K562 (cell line): ENCODE measurements around the gene MDH2. TPM values are rescaled to one million over a fixed set of nuclear protein-coding genes. Genes with fewer than 3 reads are reported as not detected.

Experiments
- ATAC-seq: fragments of 200-7000 bp; cut with Tn5 transposase; 3 replicates; pipeline ENCODE4 v1.9.1; 2020; ENCODE audit warnings: moderate library complexity
- BruUV-seq: library from RNA; stranded (reverse); fragments of 400-500 nt; replicated peaks from 2 replicates; lab custom pipeline; 2021; lab: Mats Ljungman, UMichigan
- CTCF ChIA-PET: fragments of 300-600 bp; formaldehyde crosslinking; extraction: SDS; loops from one replicate; lab custom pipeline; 2021; ENCODE audit warnings: low intra/inter-chr PET ratio; lab: Yijun Ruan, JAX
- POLR2A ChIA-PET: fragments of 300-600, 350-650 bp; sonication (Branson Sonifier 250); formaldehyde crosslinking; extraction: SDS; loops from one replicate; lab custom pipeline; 2021; ENCODE audit warnings: antibody characterized with exemption, inconsistent platforms; lab: Yijun Ruan, JAX
- DNase-seq, 4 experiments: peaks; one replicate each; pipeline versions ENCODE4 v3.0.0 to v3.0.0-alpha.2; 2011 to 2018; ENCODE audit warnings: low spot score in 3 of 4, mixed read lengths in 3 of 4; ENCODE audit errors: extremely low read depth in 1 of 4
- FAIRE-seq: peaks from 2 replicates; lab custom pipeline; 2011; peaks lifted over from hg19 to GRCh38; lab: Jason Lieb, UNC
- H2AFZ ChIP-seq: 2 replicates; pipeline ENCODE4 v1.6.0; 2011; ENCODE audit warnings: low read depth, low read length, control low read depth, inconsistent platforms
- H3K27ac ChIP-seq: fragments of 200-600 bp; 3 replicates; pipeline ENCODE4 v1.8.0; 2011; ENCODE audit warnings: low read depth, mild to moderate bottlenecking, control low read depth, inconsistent platforms, low read length, moderate library complexity, mixed read lengths; ENCODE audit errors: extremely low read depth
- H3K27me3 ChIP-seq, 2 experiments: fragments of 300-600 bp in 1 of 2; 2 replicates in 1 of 2; 3 replicates in 1 of 2; pipeline versions ENCODE4 v1.6.0 to v1.8.0; 2011; ENCODE audit warnings: inconsistent platforms in 2 of 2, low read length in 2 of 2, mild to moderate bottlenecking in 1 of 2, mixed read lengths in 1 of 2, moderate library complexity in 1 of 2; ENCODE audit not compliant: control insufficient read depth in 2 of 2, insufficient read depth in 2 of 2
- H3K36me3 ChIP-seq: fragments of 300-600 bp; 3 replicates; pipeline ENCODE4 v1.8.0; 2011; ENCODE audit warnings: mild to moderate bottlenecking, low read length, inconsistent platforms; ENCODE audit not compliant: control insufficient read depth, insufficient read depth
- H3K4me1 ChIP-seq, 2 experiments: fragments of 200-600 bp in 1 of 2; replicated peaks in 1 of 2; 2 replicates in 1 of 2; 3 replicates in 1 of 2; pipeline versions ENCODE4 v1.5.1 to v1.8.0; 2011; ENCODE audit warnings: inconsistent platforms in 2 of 2, low read length in 2 of 2, mild to moderate bottlenecking in 1 of 2, mixed read lengths in 1 of 2, moderate library complexity in 1 of 2; ENCODE audit not compliant: control insufficient read depth in 2 of 2, insufficient read depth in 2 of 2
- H3K4me2 ChIP-seq: 2 replicates; pipeline ENCODE4 v1.6.1; 2011; ENCODE audit warnings: low read length, control low read depth, inconsistent platforms, mixed read lengths; ENCODE audit not compliant: insufficient read depth
- H3K4me3 ChIP-seq: fragments of 200-600 bp; sonication (generic), shearing (Covaris generic); 2 replicates; pipeline ENCODE4 v1.5.1; 2016; ENCODE audit warnings: control low read depth, inconsistent platforms
- H3K79me2 ChIP-seq: fragments of 200-600 bp; 3 replicates; pipeline ENCODE4 v1.8.0; 2011; ENCODE audit warnings: low read length, inconsistent platforms; ENCODE audit not compliant: control insufficient read depth, insufficient read depth
- H3K9ac ChIP-seq, 2 experiments: 2 replicates each; pipeline versions ENCODE4 v1.6.0 to v1.6.1; 2011; ENCODE audit warnings: low read depth in 2 of 2, low read length in 2 of 2, control low read depth in 1 of 2, inconsistent platforms in 1 of 2, mild to moderate bottlenecking in 1 of 2, mixed read lengths in 1 of 2; ENCODE audit not compliant: insufficient read depth in 1 of 2
- H3K9me1 ChIP-seq: one replicate; pipeline ENCODE4 v1.6.0; 2011; ENCODE audit warnings: inconsistent platforms, mild to moderate bottlenecking, low read length, moderate library complexity; ENCODE audit not compliant: control insufficient read depth, insufficient read depth
- H3K9me3 ChIP-seq: replicated peaks from 2 replicates; pipeline ENCODE4 v1.5.1; 2011; ENCODE audit warnings: low read depth, low read length, inconsistent platforms; ENCODE audit not compliant: control insufficient read depth, insufficient read depth
- H4K20me1 ChIP-seq: replicated peaks from 2 replicates; pipeline ENCODE4 v1.6.1; 2011; ENCODE audit warnings: low read length, inconsistent platforms, mixed read lengths; ENCODE audit not compliant: control insufficient read depth, insufficient read depth
- AFF1 ChIP-seq, 2 experiments: fragments of 450-650 bp; IDR thresholded peaks; 2 replicates each; pipeline ENCODE4 v1.6.1; 2018; ENCODE audit warnings: mild to moderate bottlenecking in 2 of 2, low read depth in 1 of 2; ENCODE audit not compliant: partially characterized antibody in 2 of 2
- BHLHE40 ChIP-seq: IDR thresholded peaks from 2 replicates; pipeline ENCODE4 v1.6.1; 2011; ENCODE audit warnings: low read length, improper control_type of control experiment
- CCAR2 ChIP-seq: fragments of 200-400 bp; formaldehyde crosslinking; IDR thresholded peaks from 2 replicates; pipeline ENCODE4 v1.6.1; 2017; ENCODE audit warnings: mild to moderate bottlenecking, low read depth, low read length
- DNMT1 ChIP-seq: fragments of 450-650 bp; IDR thresholded peaks from 2 replicates; pipeline ENCODE4 v1.6.1; 2016; ENCODE audit warnings: antibody characterized with exemption, mild to moderate bottlenecking
- E2F3 ChIP-seq: fragments of 250-450 bp; sonication (Bioruptor Pico); IDR thresholded peaks from 2 replicates; pipeline ENCODE4 v1.4.0; 2020; ENCODE audit warnings: mild to moderate bottlenecking
- FOS ChIP-seq: IDR thresholded peaks from 3 replicates; pipeline ENCODE4 v1.6.1; 2011; ENCODE audit not compliant: insufficient read length; ENCODE audit errors: extremely low read depth
- FOXA3 ChIP-seq, 2 experiments: fragments of 450-650 bp in 1 of 2; sonication (generic) in 1 of 2; formaldehyde crosslinking; IDR thresholded peaks in 1 of 2; conservative IDR thresholded peaks in 1 of 2; 2 replicates each; pipeline versions ENCODE4 v1.4.0 to v1.8.0; 2020 to 2022; ENCODE audit warnings: mild to moderate bottlenecking in 2 of 2, missing genetic modification reagents in 1 of 2
- JUND ChIP-seq, 2 experiments: IDR thresholded peaks; 2 replicates in 1 of 2; 3 replicates in 1 of 2; pipeline ENCODE4 v1.6.1; 2011; ENCODE audit warnings: borderline replicate concordance in 2 of 2, low read depth in 2 of 2, low read length in 2 of 2, improper control_type of control experiment in 1 of 2, missing biosample characterization in 1 of 2, missing genetic modification characterization in 1 of 2, missing genetic modification reagents in 1 of 2
- NONO ChIP-seq, 2 experiments: fragments of 200-400 bp in 1 of 2; fragments of 450-650 bp in 1 of 2; formaldehyde crosslinking in 1 of 2; IDR thresholded peaks; 2 replicates each; pipeline ENCODE4 v1.6.1; 2017; ENCODE audit warnings: low read depth in 2 of 2, mild to moderate bottlenecking in 2 of 2, moderate library complexity in 2 of 2, low read length in 1 of 2
- TRIM24 ChIP-seq, 2 experiments: fragments of 450-650 bp; IDR thresholded peaks; 2 replicates each; pipeline ENCODE4 v1.6.1; 2016
- ZC3H4 ChIP-seq: sonication (generic); formaldehyde crosslinking; IDR thresholded peaks from 2 replicates; pipeline ENCODE4 v1.9.0; 2021; ENCODE audit warnings: missing genetic modification reagents, borderline replicate concordance
- ZFPM2 ChIP-seq: fragments of 250-450 bp; sonication (Bioruptor Pico); IDR thresholded peaks from 2 replicates; pipeline ENCODE4 v1.5.1; 2022; ENCODE audit warnings: mild to moderate bottlenecking
- ZNF23 ChIP-seq: fragments of 250-450 bp; sonication (Bioruptor Pico); IDR thresholded peaks from 2 replicates; pipeline ENCODE4 v1.4.0; 2020; ENCODE audit warnings: mild to moderate bottlenecking
- ZNF609 ChIP-seq: sonication (generic); formaldehyde crosslinking; IDR thresholded peaks from 2 replicates; pipeline ENCODE4 v1.8.1; 2023; ENCODE audit warnings: missing genetic modification reagents, mild to moderate bottlenecking, borderline replicate concordance
- WGBS: fragments of 100-300 bp; shearing (Covaris generic); methylation state at CpG from one replicate; pipeline ENCODE4 v1.1.6; 2016; ENCODE audit warnings: low coverage, mixed read lengths; ENCODE audit not compliant: insufficient coverage; ENCODE audit errors: missing lambda C conversion rate; 5-methylcytosine and 5-hydroxymethylcytosine counted together
- in situ Hi-C: fragments of 300-500 bp; cut with MboI; formaldehyde crosslinking; loops from 4 replicates; pipeline ENCODE4 v1.15.0; 2018; ENCODE audit warnings: inconsistent platforms, mixed read lengths
- intact Hi-C: fragments of 100-400 bp; cut with micrococcal nuclease; formaldehyde crosslinking; loops from 2 replicates; pipeline ENCODE4 v1.14.2; 2022
- polyA plus RNA-seq, 8 experiments: library from polyadenylated mRNA; depleted of rRNA in 4 of 8; stranded (reverse) in 5 of 8; unstranded in 3 of 8; fragments of >200 nt; fragmentation: Nextera tagmentation in 2 of 8; fragmentation: Illumina TruSeq in 1 of 8; extraction: Ambion mirVana in 2 of 8; extraction: Trizol in 1 of 8; gene quantifications; 2 replicates each; pipeline versions ENCODE4 v1.2.1 to v1.2.3, GENCODE V29; 2011 to 2014; ENCODE audit warnings: inconsistent platforms in 1 of 8, missing spikeins in 1 of 8
- total RNA-seq, 7 experiments: library from RNA; depleted of rRNA in 6 of 7; stranded (reverse); fragments of >200 nt in 6 of 7; fragmentation: Illumina TruSeq in 2 of 7; extraction: Trizol in 2 of 7; gene quantifications; 2 replicates each; pipeline versions ENCODE4 v1.2.1 to v1.2.3, GENCODE V29; 2011 to 2021; ENCODE audit warnings: low replicate concordance in 1 of 7

Gene MDH2
- total and polyA plus RNA-seq, 9 of the 15 experiments (the other 6 are each of a cell fraction or from before 2014, with no cell fraction given): 106 to 701 (median 242) TPM

GRCh38 chr7:76074972-76075370 is 27.1 kb downstream of the MDH2 start:
- in situ Hi-C loops: no loop called here
- Histone ChIP-seq H2AFZ (no peak overlapping the region), H3K9me1 (no peaks in the 10 kb centered on the region), H3K4me2 (no peak overlapping the region), H3K27me3 (peaks cover 0 to under 1% of the 10 kb centered on the region in 2 experiments; a peak in 1 of 5 replicates), H4K20me1 (no peaks in the 10 kb centered on the region), H3K36me3 (no peaks in the 10 kb centered on the region), H3K79me2 (no peaks in the 10 kb centered on the region), H3K9me3 (no peaks in the 10 kb centered on the region; the same call in none of the 2 replicates), H3K4me1 (peaks cover 8 to 36% of the 10 kb centered on the region in 2 experiments), H3K4me3 (no peak overlapping the region), H3K9ac (0 out of 4 replicates have a peak overlapping the region, but pooled peaks of 1 of the 2 experiments have one; percentile 2), H3K27ac (no peak overlapping the region)
- FAIRE-seq (no peak), DNase-seq (no peak), ATAC-seq (no peak)
- intact Hi-C loops: no loop called here
- ChIA-PET POLR2A (interaction anchor here (0.6 to 1.4 kb wide), 3 partner anchors 14 to 210 kb away, joined by 4 to 7 read pairs (median 7); no protein-coding TSS in a partner anchor), CTCF (no interaction called here)
- WGBS: 79% methylated on average over 4 of the region's 4 CpGs
- no TSS peak for BruUV-seq
- no peak for TF ChIP-seq ZNF23 (CRISPR knock-in tag)
- TF ChIP-seq DNMT1: no peak
- TF ChIP-seq CCAR2: no peak
- no peak for TF ChIP-seq TRIM24 (IDR thresholded peaks at IDR 0.05)
- no peak for TF ChIP-seq BHLHE40
- TF ChIP-seq E2F3 (CRISPR knock-in tag): no peak
- TF ChIP-seq AFF1 (IDR thresholded peaks at IDR 0.05; ENCODE audit: low read depth in 1 of 2, partially characterized antibody in 2 of 2): no peak
- no peak for TF ChIP-seq ZC3H4 (CRISPR knock-in tag)
- no peak for TF ChIP-seq FOS
- TF ChIP-seq JUND (IDR thresholded peaks at IDR 0.05; ENCODE audit: borderline replicate concordance, low read depth, low read length): no peak
- TF ChIP-seq JUND (tag; IDR thresholded peaks at IDR 0.05; ENCODE audit: borderline replicate concordance, low read depth, low read length): no peak
- no peak for TF ChIP-seq ZFPM2 (CRISPR knock-in tag)
- TF ChIP-seq NONO (IDR thresholded peaks at IDR 0.05; ENCODE audit: low read depth in 2 of 2, low read length in 1 of 2): no peak
- no peak for TF ChIP-seq FOXA3 (CRISPR knock-in tag; conservative IDR thresholded peaks at IDR 0.05 in 1 of 2, IDR thresholded peaks at IDR 0.05 in 1 of 2)
- no peak for TF ChIP-seq ZNF609 (CRISPR knock-in tag)
